GM21390 (cell line): ENCODE results near the gene UBE2L3.
"Not testable (repeated sequence)": the region's sequence is repeated elsewhere in the genome, so short reads cannot be mapped to it uniquely, and the experiment has no call there.

ENCODE experiments used
- ATAC-seq: cut with Tn5 transposase; IDR thresholded peaks from one replicate; pipeline ENCODE4 v1.9.1; 2021; ENCODE audit not compliant: unreplicated experiment

UBE2L3 gene

DNA sequence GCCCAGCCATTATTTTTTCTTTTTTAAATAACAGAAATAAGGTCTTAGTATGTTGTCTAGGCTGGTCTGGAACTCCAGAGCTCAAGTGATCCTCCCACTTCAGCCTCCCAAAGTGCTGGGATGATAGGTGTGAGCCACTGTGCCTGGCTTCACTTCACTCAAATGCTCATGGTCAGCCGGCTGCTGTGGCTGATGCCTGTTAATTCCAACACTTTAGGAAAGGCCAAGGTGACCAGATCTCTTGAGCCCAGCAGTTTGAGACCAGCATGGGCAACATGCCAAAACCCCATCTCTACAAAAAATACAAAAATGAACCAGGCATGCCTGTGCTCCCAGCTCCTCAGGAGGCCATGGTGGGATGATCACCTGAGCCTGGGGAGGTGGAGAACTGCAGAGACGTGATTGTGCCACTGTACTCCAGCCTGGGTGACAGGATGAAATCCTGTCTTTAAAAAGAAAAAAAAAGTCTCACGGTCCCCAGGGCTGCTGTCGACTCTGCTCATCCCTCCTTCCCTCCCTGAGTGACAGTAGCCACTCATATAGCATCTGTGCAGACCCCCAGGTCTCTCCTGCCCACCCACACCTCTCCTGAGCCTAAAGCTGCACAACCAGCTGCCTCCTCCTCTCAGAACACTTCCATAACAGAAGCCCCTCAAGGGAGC, 58.7 kb downstream of the UBE2L3 start:
- no peak for ATAC-seq

DNA sequence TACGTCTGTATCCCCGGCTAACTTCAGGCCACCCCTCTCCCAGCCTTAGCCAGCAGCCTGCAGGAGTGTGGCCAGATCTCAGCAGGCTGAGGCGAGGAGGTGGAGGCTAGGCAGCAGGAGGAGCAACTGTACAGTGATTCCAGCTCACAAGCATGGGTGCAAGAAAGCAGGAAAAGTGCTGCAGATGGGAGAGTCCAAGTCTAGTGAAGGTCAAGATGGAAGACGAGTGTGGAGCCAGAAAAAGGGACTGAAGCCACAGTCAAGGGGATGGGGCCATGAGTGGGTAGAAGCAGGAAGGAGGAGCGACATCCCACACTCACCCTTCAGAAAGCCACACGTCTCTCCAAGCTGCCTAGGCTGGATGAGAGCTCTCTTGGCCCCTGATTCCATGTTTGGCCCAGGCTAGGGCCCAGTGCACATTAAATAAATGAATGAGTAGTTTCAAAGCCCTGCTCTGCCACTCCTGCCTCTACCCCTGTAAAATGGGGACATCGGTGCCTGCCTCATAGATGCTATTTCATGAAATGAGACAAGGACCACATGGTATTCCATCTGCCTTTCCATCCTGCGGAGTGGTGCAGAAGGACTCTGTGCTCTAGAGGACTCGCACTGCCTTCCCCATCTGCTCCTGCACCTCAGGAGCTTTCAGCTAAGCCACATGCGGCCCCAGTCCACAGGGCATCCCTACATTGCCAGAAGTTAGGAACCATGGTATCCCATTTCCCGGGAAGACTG, 59.4 kb downstream of the UBE2L3 start:
- ATAC-seq, result no peak

DNA sequence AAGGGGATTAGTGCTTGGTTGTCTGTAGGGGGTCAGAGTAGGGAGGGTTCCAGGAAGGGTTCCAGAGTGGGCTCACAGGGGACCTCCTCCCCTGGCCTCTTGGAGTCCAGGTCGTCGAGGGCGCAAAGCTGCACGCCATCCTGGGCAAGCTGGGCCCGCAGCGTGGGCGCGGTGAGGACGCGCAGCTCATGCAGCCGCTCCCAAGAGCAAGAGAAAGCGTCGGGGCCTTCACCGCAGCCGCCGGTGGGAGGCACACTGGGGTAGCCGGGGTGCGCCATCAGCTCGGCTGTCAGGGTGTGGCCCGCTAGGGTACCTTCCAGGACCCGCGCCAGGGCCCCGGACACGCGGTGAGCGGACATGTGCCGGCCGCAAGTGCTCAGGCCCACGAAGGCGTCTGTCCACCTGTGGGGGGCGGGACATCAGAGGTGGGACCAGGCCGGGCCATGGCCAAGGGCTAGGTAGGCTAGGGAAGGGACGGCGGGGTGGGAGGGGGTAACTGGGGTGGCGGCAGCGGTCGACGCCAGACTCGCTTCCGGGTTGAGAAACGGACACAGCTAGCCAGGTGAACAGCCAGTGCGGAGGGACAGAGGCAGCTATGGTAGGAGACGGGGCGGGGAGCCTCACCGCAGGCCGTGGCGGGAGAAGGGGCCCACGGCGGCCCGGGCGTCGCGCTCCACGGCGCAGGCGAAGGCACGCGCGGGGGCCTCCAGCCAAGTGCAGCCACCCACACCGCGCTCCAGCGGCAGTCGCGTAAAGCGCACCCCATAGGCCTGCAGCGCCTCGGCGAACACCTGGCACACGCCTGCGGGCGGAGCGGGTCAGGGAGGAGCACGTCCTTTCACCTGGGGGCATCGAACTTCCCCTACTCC, 61.1 kb downstream of the UBE2L3 start:
- ATAC-seq, result no peak

DNA sequence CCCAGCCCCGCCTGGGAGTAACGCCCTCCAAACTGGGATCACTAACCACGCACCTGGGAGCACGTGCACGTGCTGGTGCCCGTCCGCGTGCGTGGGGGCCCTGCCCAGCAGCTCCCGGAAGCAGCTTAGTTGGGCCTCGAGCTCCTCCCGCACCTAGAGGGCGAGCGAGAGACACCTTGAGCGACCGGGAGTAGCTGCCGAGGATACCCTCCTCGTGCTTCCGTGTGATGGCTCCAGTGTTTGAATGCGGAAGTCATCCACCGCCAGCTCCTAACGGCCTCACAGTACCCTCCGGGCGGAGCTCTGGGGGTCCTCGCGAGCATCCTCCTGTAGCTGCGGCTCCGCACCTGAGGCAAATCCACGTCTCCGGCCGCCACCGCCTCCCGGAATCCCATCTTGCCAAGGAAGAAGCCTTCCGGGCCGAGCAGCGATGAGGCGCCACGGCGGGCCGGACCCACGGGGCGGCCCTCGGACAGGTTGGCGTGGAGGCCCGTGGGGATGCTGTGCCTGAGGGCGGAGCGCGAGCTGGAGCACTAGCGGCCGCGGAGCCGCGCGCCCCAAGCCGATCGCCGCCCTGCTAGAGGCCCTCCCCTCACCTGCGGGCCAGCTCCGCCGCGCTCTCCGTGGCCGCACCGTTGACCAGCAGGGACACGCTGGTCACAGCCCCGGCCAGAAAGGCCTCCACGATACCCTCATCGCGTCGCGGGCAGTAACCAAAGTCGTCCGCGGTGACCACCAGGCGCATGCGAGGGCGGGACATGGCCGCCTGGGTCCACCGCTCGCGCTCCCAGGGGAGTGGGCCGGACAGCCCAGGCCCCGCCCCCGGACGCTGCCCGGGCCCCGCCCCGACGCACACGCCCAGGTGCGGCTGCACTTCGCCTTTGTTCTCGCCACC, 62.0 kb downstream of the UBE2L3 start, which contains the start of gene YDJC:
Gene YDJC (minus strand): TSS at position 768 of the 895 bp plus-strand sequence. CDS start 8 bp downstream, at position 760.
- peak; percentile 79 for ATAC-seq

DNA sequence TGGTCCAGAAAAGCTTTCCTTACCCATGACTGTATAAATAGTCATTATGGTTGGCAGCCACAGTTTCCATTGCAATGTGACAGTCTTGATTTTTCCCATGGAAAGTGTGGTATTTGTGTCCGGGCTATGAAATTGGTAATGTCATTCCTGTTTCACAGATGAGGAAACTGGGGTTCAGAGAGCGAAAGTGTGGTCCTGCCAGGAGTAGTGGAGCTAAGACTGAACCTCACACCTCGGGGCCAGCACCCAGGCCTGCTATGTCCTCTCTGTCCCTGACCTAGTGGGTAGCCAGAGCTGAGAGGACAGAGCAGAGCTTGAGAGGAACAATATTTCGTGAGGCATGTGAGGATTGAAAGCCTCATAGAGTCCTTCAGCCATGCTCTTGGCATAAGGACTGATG, 63.5 kb downstream of the UBE2L3 start:
- ATAC-seq, result no peak

DNA sequence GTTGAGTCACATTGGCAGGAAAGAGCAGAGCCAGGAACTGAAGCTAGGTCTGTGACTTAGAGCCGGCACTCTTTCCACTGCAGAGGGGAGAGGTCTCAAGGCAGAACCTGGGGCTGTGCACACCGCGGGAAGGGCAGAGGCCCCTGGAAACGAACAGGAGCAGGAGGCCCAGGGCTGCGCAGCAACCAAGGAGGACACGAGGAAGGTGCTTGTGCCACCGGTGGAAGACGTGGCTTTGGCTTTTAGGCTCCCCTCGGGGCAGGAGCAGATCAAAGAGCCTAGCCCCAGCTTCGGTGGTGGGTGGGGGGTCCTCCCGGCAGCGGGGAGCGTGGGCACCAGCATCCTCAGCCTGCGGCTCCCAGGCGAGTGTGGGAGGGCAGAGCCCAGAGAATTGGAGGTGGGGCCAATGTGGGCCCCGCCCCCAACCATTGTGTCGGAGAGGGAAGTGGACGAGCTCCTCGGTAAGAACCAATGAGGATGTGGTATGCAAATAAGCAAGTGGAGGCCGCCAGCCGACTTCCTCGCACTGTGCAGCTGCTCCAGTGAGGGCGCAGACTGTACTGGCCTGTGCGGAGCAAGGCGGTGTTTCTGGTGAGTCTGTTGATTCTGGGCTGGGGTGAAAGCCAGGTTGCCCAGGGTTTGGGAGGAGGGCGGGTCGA, 64.9 kb downstream of the UBE2L3 start, which contains the start of gene CCDC116:
Gene CCDC116 (plus strand): TSS at position 524 of the 659 bp plus-strand sequence. CDS start 422 bp downstream, outside the sequence.
- no peak for ATAC-seq

DNA sequence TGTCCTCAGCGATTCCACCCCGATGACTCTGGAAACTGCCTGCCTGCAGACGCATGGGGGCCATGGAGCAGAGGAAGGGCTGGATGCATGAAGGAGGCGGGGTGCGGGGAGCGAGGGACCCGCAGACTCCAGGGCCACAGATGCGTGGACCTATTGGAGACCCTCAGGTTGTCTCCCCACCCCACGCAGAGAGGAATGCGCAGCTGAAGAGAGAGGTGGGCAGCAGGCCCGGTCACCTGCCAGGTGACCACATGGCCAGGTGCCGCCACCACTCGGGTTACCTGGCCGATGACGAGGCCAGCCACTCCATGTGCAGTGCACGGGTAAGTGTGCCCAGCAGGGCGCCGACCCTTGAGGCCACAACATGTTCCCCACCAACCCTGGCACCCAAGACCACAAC, 65.4 kb downstream of the UBE2L3 start:
- ATAC-seq, result no peak

DNA sequence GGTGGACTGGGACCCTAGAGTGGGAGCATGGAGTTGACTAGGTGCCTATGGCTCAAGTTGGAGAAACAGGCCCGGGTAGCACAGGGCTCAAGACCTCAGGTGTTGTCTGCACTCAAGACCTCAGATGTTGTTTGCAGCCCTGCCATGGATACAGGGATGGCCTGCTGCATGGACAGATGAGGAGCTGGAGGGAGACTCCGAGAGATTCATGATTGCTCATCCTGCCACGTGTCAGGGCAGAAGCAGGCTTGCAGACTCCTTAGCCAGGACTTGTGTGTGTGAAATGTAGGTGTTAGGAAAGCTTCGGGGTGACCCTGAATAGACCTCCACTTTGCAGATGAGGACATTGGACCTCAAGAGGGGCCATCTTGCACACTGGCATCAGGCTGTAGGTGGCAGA, 66.0 kb downstream of the UBE2L3 start:
- ATAC-seq, result no peak

DNA sequence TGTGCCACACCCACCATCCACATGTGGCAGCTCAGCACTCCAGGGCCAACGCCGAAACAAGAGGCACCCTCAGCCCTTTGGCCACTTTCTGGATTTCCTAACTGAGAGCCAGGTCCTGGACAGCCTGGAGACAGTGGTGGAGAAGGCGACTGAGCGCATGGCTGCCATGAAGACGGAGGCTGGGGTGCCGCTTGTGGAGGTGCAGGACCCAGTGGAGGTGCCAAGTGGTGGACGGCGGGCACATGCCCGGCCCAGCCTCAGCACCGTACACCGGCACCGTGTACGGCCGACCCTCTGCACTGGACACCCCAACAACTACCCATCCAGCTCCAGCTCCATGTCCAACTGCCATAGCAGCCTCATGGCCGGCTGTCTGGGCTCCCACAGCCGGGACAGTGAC, 66.6 kb downstream of the UBE2L3 start:
- no peak for ATAC-seq

DNA sequence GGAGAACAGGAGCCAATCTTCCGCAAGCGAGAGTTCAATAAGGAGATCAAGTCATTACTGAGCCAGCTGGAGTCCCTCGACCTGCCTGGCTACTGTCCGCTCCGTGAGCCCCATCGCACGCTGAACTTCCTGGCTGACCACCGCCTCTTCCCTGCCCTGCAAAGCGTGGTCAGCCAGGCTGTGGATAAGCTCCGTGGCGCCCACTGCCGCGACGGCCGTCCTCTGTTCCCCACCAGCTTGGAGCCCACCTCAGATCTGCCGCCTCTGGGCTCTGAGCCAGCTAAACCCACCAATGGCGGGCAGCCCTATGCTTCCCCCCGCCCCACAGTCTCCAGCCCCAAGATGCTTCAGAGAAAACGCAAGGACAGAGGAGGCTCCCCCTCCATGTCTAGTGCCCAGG, 67.3 kb downstream of the UBE2L3 start:
- no peak for ATAC-seq

DNA sequence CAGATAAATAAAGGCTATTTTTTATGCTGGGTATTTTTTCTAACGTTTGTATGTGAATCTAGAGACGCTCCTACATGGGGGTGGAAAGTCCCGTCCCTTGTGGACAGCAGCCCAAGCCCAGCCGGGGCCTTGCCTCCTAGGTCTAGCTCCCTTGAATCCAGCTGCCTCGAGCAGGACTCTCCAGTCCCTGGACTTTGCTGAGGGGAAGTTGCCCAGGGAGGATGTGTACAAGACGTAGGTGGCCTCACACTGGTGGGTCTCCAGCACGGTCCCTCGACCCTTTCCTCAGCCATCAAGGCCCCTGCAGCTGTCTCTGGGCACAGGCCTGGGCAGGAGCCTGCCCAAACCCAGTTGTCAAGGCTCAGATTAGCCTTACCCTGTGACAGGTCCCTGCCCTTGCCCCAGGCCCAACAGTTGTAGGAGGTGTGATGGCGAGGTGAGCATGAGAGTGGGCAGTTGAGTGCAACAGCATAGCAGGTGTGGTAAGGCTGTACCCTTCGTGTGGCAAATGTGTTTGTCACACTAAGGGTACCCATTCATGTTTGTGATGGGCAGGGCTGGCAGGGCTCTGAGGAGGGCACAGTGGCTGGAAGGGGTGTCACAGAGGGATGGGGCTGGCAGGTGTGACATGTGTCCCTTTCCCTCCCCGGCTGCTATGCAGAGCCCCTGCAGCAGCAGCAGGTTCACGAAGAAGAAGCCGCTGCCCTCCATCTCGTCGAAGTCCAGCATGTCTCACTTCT, 68.4 kb downstream of the UBE2L3 start:
- ATAC-seq, result no peak

DNA sequence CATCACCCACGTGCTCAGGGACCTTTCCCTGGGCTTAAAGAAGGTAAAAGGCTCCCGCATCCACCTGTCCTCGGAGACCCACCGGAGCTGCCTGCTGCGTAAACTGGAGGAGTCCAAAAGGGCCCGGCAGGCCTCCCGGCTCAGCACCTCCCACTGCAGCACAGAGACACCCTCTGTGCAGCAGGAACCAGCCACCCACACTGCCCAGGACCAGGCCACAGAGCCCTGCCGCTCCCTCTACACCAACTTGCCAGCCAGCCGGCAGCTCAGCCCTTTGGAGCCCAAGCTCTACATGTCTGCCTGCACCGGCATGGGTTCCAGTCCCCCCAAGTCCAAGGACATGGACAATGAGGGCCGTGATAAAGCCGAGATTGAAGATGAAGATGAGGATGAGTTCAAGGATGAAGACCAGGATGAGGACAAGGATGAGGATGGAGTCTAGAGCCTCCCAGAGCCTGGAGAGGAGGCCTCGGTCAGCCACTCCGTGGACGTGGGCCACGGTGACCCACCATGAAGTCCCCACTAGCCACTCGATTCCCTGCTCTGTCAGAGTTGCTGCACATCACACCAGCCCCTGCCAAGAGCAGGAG, 69.2 kb downstream of the UBE2L3 start:
- no peak for ATAC-seq

DNA sequence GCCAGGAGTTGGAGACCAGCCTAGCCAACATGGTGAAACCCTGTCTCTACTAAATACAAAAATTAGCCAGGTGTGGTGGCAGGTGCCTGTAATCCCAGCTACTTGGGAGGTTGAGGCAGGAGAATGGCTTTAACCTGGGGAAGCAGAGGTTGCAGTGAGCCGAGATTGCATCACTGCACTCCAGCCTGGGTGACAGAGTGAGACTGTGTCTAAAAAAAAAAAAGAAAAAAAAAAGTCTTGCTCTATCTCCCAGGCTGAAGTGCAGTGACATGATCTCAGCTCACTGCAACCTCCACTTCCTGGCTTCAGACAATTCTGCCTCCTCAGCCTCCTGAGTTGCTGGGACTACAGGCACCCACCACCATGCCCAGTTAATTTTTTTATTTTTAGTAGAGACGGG, 69.9 kb downstream of the UBE2L3 start:
- not testable (repeated sequence) for ATAC-seq

DNA sequence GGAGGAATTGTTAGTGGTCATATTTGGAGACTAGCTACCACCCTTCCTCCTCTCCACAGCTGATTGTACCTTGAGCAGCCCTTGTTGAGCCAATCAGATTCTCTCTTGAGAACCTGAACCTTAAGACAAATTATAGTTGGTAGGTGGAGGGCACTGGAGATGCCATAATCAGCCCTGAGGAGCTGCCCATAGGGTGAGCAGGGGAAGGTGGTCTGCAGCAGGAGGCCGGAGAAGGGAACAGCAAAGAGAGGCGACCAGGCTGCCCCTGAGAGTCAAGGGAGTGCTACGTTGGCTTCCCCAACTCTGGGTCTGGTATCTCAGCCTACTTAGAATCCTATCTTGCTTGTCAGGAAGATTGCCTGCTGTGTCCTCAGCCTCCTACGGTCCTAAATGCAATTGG, 71.8 kb downstream of the UBE2L3 start:
- no peak for ATAC-seq

DNA sequence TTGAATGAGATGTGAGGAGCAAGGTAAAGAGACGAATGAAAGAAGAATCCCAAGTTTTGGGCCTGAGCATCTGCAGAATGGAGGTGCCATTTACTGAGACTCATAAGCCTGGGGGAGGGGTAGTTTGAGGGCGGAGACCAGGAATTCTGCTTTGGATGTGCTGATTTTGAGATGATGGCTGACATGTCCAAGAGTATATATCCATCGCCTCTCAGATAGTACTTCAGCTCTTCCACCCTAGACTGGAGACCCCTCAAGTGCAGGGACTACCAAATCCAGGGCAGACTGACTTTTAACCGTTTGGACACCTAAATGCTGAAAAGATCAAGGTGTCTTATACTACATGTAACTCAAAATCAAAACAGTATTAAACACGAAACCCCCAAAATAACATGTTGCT, 73.3 kb downstream of the UBE2L3 start:
- no peak for ATAC-seq

DNA sequence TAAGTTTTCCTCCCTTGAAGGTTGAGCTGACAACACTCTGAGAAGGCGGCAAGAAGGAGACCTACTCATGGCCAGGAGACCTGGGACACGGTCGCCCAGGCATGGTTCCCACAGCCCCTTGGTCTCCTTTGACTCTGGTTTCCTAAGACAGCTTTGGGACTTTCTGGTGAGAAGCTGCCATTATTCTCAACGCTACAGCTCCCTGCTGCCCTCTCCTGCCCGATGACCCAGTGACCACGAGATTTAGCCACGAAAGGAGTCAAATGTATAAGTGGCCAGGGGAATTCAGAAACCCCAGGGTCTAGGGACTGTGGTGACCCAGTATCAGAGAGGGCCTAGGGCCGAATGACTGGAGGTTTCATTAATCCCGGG, 73.9 kb downstream of the UBE2L3 start:
- peak; percentile 3 for ATAC-seq

DNA sequence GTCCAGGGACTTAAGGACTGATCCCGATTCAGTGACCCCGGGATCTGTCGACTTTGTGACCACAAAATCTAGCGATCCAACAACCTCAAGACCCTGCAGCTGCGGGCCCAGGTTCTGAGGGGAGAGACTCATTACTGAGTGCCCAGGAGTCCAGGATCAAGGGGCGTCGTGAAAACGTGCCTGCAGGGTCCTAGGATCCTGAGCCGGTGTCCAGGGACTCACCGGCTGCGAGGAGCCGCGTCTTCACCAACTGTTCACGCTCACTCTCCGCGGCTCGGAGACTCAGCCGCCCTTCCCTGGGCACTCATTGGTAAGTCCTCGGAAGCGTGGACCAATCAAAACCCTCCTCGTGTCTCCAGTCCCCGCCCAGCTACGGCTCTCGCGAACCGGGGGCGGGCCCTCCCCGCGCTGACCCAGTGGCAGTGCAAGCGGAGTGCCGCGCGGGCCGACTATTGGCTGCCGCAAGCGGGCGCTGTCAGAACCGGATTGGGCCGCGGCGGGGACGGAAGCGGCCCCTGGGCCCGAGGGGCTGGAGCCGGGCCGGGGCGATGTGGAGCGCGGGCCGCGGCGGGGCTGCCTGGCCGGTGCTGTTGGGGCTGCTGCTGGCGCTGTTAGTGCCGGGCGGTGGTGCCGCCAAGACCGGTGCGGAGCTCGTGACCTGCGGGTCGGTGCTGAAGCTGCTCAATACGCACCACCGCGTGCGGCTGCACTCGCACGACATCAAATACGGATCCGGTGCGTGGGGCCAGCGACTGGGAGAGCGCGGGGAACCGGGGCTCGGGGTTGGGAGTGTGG, 74.5 kb downstream of the UBE2L3 start, which contains the start of gene SDF2L1:
Gene SDF2L1 (plus strand): TSS at position 514 of the 795 bp plus-strand sequence. CDS start 35 bp downstream, at position 549.
- peak; percentile 83 for ATAC-seq
